ENCODE data around the gene COA8. TPM values are rescaled to one million over a fixed set of nuclear protein-coding genes. Genes with fewer than 3 reads are reported as not detected.
A peak's percentile ranks its signal among the peaks of the same experiment; 100 is the strongest.

Gene COA8
- total and polyA plus RNA-seq, 2 of the 13 experiments (the other 11 are each of a cell fraction or from before 2014, with no cell fraction given) = 10.9 to 25.1 TPM

DNA sequence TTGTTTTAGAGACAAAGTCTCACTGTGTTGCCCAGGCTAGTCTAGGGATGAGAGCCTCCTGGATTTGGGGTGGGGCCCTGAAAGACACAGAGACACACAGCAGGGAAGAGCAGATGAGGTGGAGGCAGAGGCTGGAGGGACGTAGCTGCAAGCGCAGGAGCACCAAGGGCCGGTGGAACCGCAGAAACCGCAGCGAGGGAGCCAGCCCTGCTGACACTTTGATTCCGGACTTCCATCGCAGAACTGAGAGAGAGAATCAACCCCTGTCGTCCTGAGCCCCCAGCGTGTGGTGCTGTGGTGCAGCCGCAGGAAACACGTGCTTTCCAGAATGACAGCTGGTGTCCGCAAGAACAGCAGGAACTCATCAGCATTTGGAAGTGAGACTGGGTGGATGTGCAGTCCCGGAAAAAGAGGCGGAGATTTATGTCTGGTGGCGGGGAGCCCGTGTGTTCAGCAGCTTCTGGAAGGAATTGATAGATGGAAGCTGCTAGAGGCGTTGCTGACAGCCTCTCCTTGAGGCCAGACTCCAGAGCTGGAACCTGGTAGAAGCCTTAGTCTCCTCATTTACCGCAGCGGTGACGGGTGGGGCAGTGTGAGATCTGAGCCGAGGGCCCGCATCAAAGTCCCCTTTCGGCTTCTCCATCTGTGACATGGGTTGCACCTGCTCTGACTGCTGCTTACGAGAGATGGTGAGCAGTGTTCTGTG, 44.4 kb downstream of the COA8 start (continued):
- TF ChIP-seq CTCF (CRISPR knock-in tag; IDR thresholded peaks at IDR 0.05) = peak; percentile 61
- peak; percentile 84; the same call in 1 of the 2 replicates for TF ChIP-seq MYC (CRISPR knock-in tag; IDR thresholded peaks at IDR 0.05; ENCODE audit: borderline replicate concordance)
- peak; percentile 41 for TF ChIP-seq STAG1 (CRISPR knock-in tag; IDR thresholded peaks at IDR 0.05)
- no peak for TF ChIP-seq STAT5B (CRISPR knock-in tag; IDR thresholded peaks at IDR 0.05)
- peak; percentile 29; the same call in 1 of the 2 replicates for TF ChIP-seq SALL1 (CRISPR knock-in tag; IDR thresholded peaks at IDR 0.05)
- peak; percentile 99 for TF ChIP-seq MXD4 (CRISPR knock-in tag; IDR thresholded peaks at IDR 0.05)
- TF ChIP-seq MYNN (CRISPR knock-in tag; IDR thresholded peaks at IDR 0.05; ENCODE audit: low read depth) = no peak
- TF ChIP-seq, protein P1, sequence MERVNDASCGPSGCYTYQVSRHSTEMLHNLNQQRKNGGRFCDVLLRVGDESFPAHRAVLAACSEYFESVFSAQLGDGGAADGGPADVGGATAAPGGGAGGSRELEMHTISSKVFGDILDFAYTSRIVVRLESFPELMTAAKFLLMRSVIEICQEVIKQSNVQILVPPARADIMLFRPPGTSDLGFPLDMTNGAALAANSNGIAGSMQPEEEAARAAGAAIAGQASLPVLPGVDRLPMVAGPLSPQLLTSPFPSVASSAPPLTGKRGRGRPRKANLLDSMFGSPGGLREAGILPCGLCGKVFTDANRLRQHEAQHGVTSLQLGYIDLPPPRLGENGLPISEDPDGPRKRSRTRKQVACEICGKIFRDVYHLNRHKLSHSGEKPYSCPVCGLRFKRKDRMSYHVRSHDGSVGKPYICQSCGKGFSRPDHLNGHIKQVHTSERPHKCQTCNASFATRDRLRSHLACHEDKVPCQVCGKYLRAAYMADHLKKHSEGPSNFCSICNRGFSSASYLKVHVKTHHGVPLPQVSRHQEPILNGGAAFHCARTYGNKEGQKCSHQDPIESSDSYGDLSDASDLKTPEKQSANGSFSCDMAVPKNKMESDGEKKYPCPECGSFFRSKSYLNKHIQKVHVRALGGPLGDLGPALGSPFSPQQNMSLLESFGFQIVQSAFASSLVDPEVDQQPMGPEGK (CRISPR knock-in tag; IDR thresholded peaks at IDR 0.05) = peak; percentile 37; the same call in 1 of the 2 replicates
- TF ChIP-seq FOXK2 (IDR thresholded peaks at IDR 0.05) = 0 out of 2 replicates have a peak, but pooled peaks have one; percentile 35
- TF ChIP-seq ZNF292 (CRISPR knock-in tag; IDR thresholded peaks at IDR 0.05; ENCODE audit: borderline replicate concordance, low read depth) = peak; percentile 23; the same call in 1 of the 2 replicates
- TF ChIP-seq, protein P2, sequence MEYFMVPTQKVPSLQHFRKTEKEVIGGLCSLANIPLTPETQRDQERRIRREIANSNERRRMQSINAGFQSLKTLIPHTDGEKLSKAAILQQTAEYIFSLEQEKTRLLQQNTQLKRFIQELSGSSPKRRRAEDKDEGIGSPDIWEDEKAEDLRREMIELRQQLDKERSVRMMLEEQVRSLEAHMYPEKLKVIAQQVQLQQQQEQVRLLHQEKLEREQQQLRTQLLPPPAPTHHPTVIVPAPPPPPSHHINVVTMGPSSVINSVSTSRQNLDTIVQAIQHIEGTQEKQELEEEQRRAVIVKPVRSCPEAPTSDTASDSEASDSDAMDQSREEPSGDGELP (IDR thresholded peaks at IDR 0.05; ENCODE audit: borderline replicate concordance, low read depth) = peak; percentile 61; the same call in 1 of the 2 replicates
- TF ChIP-seq BHLHE40 (IDR thresholded peaks at IDR 0.05; ENCODE audit: low read length) = peak; percentile 59; the same call in 1 of the 2 replicates
- TF ChIP-seq ZNF572 (CRISPR knock-in tag; IDR thresholded peaks at IDR 0.05) = no peak
- TF ChIP-seq HDAC2 (CRISPR knock-in tag; IDR thresholded peaks at IDR 0.05) = 0 out of 2 replicates have a peak, but pooled peaks have one; percentile 49
- no peak for TF ChIP-seq GABPA (IDR thresholded peaks at IDR 0.05; ENCODE audit: low read depth, low read length)
- TF ChIP-seq GABPA (CRISPR knock-in tag; IDR thresholded peaks at IDR 0.05; ENCODE audit: low read depth) = peak; percentile 10; the same call in 1 of the 2 replicates
- TF ChIP-seq, protein P3, sequence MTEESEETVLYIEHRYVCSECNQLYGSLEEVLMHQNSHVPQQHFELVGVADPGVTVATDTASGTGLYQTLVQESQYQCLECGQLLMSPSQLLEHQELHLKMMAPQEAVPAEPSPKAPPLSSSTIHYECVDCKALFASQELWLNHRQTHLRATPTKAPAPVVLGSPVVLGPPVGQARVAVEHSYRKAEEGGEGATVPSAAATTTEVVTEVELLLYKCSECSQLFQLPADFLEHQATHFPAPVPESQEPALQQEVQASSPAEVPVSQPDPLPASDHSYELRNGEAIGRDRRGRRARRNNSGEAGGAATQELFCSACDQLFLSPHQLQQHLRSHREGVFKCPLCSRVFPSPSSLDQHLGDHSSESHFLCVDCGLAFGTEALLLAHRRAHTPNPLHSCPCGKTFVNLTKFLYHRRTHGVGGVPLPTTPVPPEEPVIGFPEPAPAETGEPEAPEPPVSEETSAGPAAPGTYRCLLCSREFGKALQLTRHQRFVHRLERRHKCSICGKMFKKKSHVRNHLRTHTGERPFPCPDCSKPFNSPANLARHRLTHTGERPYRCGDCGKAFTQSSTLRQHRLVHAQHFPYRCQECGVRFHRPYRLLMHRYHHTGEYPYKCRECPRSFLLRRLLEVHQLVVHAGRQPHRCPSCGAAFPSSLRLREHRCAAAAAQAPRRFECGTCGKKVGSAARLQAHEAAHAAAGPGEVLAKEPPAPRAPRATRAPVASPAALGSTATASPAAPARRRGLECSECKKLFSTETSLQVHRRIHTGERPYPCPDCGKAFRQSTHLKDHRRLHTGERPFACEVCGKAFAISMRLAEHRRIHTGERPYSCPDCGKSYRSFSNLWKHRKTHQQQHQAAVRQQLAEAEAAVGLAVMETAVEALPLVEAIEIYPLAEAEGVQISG (CRISPR knock-in tag; IDR thresholded peaks at IDR 0.05) = 0 out of 2 replicates have a peak, but pooled peaks have one; percentile 21
- peak; percentile 46 for TF ChIP-seq GABPB1 (CRISPR knock-in tag; IDR thresholded peaks at IDR 0.05)
- no peak for TF ChIP-seq EEA1 (CRISPR knock-in tag; IDR thresholded peaks at IDR 0.05; ENCODE audit: borderline replicate concordance)
- TF ChIP-seq, protein P4, sequence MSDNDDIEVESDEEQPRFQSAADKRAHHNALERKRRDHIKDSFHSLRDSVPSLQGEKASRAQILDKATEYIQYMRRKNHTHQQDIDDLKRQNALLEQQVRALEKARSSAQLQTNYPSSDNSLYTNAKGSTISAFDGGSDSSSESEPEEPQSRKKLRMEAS (IDR thresholded peaks at IDR 0.05) = peak; percentile 96
- peak; percentile 95 for TF ChIP-seq SIN3A (IDR thresholded peaks at IDR 0.05; ENCODE audit: borderline replicate concordance, low read depth, low read length)
- no peak for TF ChIP-seq ASH2L (IDR thresholded peaks at IDR 0.05; ENCODE audit: insufficient read length, low read depth, low read length)
- peak; percentile 39; the same call in 1 of the 2 replicates for TF ChIP-seq EZH2 (conservative IDR thresholded peaks at IDR 0.05; ENCODE audit: low read depth, low read length)

Measured in HepG2 (cell line).